ENCODE data around the gene RRBP1.

GRCh38 chr20:17653835-17654648 lies 28.0 kb downstream of the RRBP1 start:
- TF ChIP-seq CTCF (IDR thresholded peaks at IDR 0.05): no peak
- no peak for TF ChIP-seq POLR2A (IDR thresholded peaks at IDR 0.05)
